LoVo (cell line): ENCODE measurements around the gene LRRC75A.
"Not testable (repeated sequence)": the region's sequence is repeated elsewhere in the genome, so short reads cannot be mapped to it uniquely, and the experiment has no call there.

Experiments used
- DNase-seq: peaks from one replicate; pipeline ENCODE4 v3.0.0-alpha.2; 2016; ENCODE audit warnings: low spot score

LRRC75A gene

GRCh38 chr17:16430650-16431049, 61.3 kb downstream of the LRRC75A start:
- DNase-seq = no peak

- DNase-seq = no peak
Observed at GRCh38 chr17:16429083-16429482, 62.9 kb downstream of the LRRC75A start.

- no peak for DNase-seq
Observed at GRCh38 chr17:16428098-16428882, 63.7 kb downstream of the LRRC75A start.

GRCh38 chr17:16427020-16427419, 65.0 kb downstream of the LRRC75A start:
- no peak for DNase-seq

GRCh38 chr17:16425698-16426659, 66.0 kb downstream of the LRRC75A start:
- no peak for DNase-seq

GRCh38 chr17:16425202-16425601, 66.8 kb downstream of the LRRC75A start:
- DNase-seq = no peak

GRCh38 chr17:16423226-16423872, 68.6 kb downstream of the LRRC75A start:
- no peak for DNase-seq

- no peak for DNase-seq
Observed at GRCh38 chr17:16422416-16422815, 69.6 kb downstream of the LRRC75A start.

- no peak for DNase-seq
Observed at GRCh38 chr17:16419929-16420271, 72.1 kb downstream of the LRRC75A start.

- DNase-seq = no peak
Observed at GRCh38 chr17:16419074-16419928, 72.7 kb downstream of the LRRC75A start.

GRCh38 chr17:16418685-16419068, 73.3 kb downstream of the LRRC75A start:
- DNase-seq = no peak

- DNase-seq = no peak
Observed at GRCh38 chr17:16417896-16418684, 73.9 kb downstream of the LRRC75A start.

GRCh38 chr17:16417399-16417798, 74.6 kb downstream of the LRRC75A start:
- no peak for DNase-seq

GRCh38 chr17:16415031-16415924, 76.7 kb downstream of the LRRC75A start, which contains the start of gene TRPV2:
TRPV2 (plus strand) TSS chr17:16415571; CDS start chr17:16417669, 2,098 bp downstream.
- DNase-seq = no peak

GRCh38 chr17:16407911-16408588, 83.9 kb downstream of the LRRC75A start:
- peak; percentile 35 for DNase-seq

- DNase-seq = no peak
Observed at GRCh38 chr17:16406742-16407674, 85.0 kb downstream of the LRRC75A start.

GRCh38 chr17:16403847-16404246, 88.1 kb downstream of the LRRC75A start:
- not testable (repeated sequence) for DNase-seq
